Stomach (tissue), 9 donors: ENCODE measurements around the gene C1orf198. TPM values are rescaled to one million over a fixed set of nuclear protein-coding genes. Genes with fewer than 3 reads are reported as not detected.
A peak's percentile ranks its signal among the peaks of the same experiment; 100 is the strongest.

ENCODE experiments used
- DNase-seq, 2 donors: peaks; one replicate each; pipeline versions ENCODE4 v3.0.0 to v3.0.0-alpha.2; 2013 to 2019
- H3K27ac ChIP-seq, 5 donors: fragments of 200-600 bp in 4 of 5; sonication (generic) in 4 of 5; one replicate each; pipeline ENCODE4 v1.5.1; 2013 to 2019; ENCODE audit warnings: mild to moderate bottlenecking in 1 of 5, moderate library complexity in 1 of 5
- H3K27me3 ChIP-seq, 3 donors: fragments of 200-600 bp; sonication (generic); one replicate each; pipeline ENCODE4 v1.5.1; 2017 to 2019; ENCODE audit warnings: mixed run types in 1 of 3
- H3K36me3 ChIP-seq, 4 donors: fragments of 200-600 bp; sonication (generic); 1 replicate in 3 of 4; 2 replicates in 1 of 4; pipeline ENCODE4 v1.5.1; 2016 to 2019
- H3K4me1 ChIP-seq, 4 donors: fragments of 200-600 bp; sonication (generic); one replicate each; pipeline ENCODE4 v1.5.1; 2016 to 2019
- H3K4me3 ChIP-seq, 4 donors: fragments of 200-600 bp; sonication (generic) in 3 of 4; one replicate each; pipeline ENCODE4 v1.5.1; 2016 to 2019; ENCODE audit warnings: mild to moderate bottlenecking in 1 of 4
- H3K9me3 ChIP-seq, 4 donors: fragments of 200-600 bp; sonication (generic); one replicate each; pipeline ENCODE4 v1.5.1; 2016 to 2019
- CTCF ChIP-seq, 7 experiments: fragments of 450-650 bp in 4 of 7; fragments of 200-600 bp in 3 of 7; sonication (generic) in 3 of 7; IDR thresholded peaks; one replicate each; pipeline ENCODE4 v1.5.1; 2016 to 2019; ENCODE audit warnings: antibody characterized with exemption in 7 of 7, control low read depth in 2 of 7, mild to moderate bottlenecking in 1 of 7
- EP300 ChIP-seq: sonication (generic); formaldehyde crosslinking; IDR thresholded peaks from one replicate; pipeline ENCODE4 v1.6.1; 2017; ENCODE audit warnings: antibody characterized with exemption
- POLR2A ChIP-seq, 4 donors: fragments of 450-650 bp; IDR thresholded peaks; one replicate each; pipeline ENCODE4 v1.6.1; 2016; ENCODE audit warnings: antibody characterized with exemption in 4 of 4, control low read depth in 2 of 4, mild to moderate bottlenecking in 1 of 4, moderate library complexity in 1 of 4
- POLR2AphosphoS5 ChIP-seq, 3 donors: sonication (generic); formaldehyde crosslinking; IDR thresholded peaks; one replicate each; pipeline ENCODE4 v1.6.1; 2016; ENCODE audit warnings: antibody characterized with exemption in 3 of 3
- WGBS, 5 donors: extraction: QIAGEN DNeasy Blood & Tissue Kit in 3 of 5; methylation state at CpG; one replicate each; pipeline versions ENCODE4 v1.1.5 to v1.1.7; 2013 to 2018; 5-methylcytosine and 5-hydroxymethylcytosine counted together
- intact Hi-C: fragments of 100-400 bp; cut with DNase I; formaldehyde crosslinking; loops from one replicate; pipeline ENCODE4 v1.15.1; 2023; ENCODE audit warnings: low total_unique reads
- polyA plus RNA-seq, 3 donors: library from polyadenylated mRNA; stranded (reverse); fragments of 200-250 nt; gene quantifications; one replicate each; pipeline ENCODE4 v1.2.3, GENCODE V29; 2013
- total RNA-seq, 5 donors: library from RNA; depleted of rRNA; stranded (reverse); fragments of >200 nt; gene quantifications; one replicate each; pipeline versions ENCODE4 v1.1.0 to v1.2.3, GENCODE V29; 2014 to 2016
- donor health status: healthy with polysubstance abuse.
- donor health status: Bipolar disorder and iron deficiency.
- donor health status: healthy.

The C1orf198 gene
- total and polyA plus RNA-seq, 8 donors: 11.3 to 69.3 (median 32.4) TPM

- Histone ChIP-seq H3K9me3 (no peaks in the 10 kb centered on the region), H3K36me3 (no peaks in the 10 kb centered on the region), H3K27ac (peak overlapping the region; percentile 83 to 89 (median 85)), H3K4me3 (no peak overlapping the region), H3K4me1 (peaks cover 29 to 59% (median 43%) of the 10 kb centered on the region in 4 donors), H3K27me3 (no peaks in the 10 kb centered on the region)
- 52 to 69% (median 58%) methylated on average over 3 of the region's 3 CpGs for WGBS, 5 donors
- TF ChIP-seq POLR2A (IDR thresholded peaks at IDR 0.05) (no peak), POLR2AphosphoS5 (IDR thresholded peaks at IDR 0.05) (no peak), CTCF (IDR thresholded peaks at IDR 0.05) (no peak), EP300 (no peak)
- intact Hi-C loops: no loop called here
- peak in 1 of 2 donors; percentile 18 for DNase-seq
Measured at GRCh38 chr1:230825761-230826160, 42.6 kb downstream of the C1orf198 start.

- no peaks in the 10 kb centered on the region for H3K36me3 ChIP-seq
- H3K27me3 ChIP-seq: no peaks in the 10 kb centered on the region
- WGBS, 5 donors: 26 to 38% (median 32%) methylated on average over 11 of the region's 11 CpGs
- no peaks in the 10 kb centered on the region for H3K9me3 ChIP-seq
- H3K4me3 ChIP-seq: no peak overlapping the region
- intact Hi-C loops: no loop called here
- peaks cover 29 to 59% (median 43%) of the 10 kb centered on the region in 4 donors for H3K4me1 ChIP-seq
- DNase-seq: peak; percentile 44 to 67
- H3K27ac ChIP-seq: peak overlapping the region; percentile 83 to 89 (median 85)
- no peak for TF ChIP-seq EP300
- TF ChIP-seq POLR2A (IDR thresholded peaks at IDR 0.05): no peak
- peak in 1 of 3 donors; percentile 30 for TF ChIP-seq POLR2AphosphoS5 (IDR thresholded peaks at IDR 0.05)
- no peak for TF ChIP-seq CTCF (IDR thresholded peaks at IDR 0.05)
Measured at GRCh38 chr1:230824919-230825721, 43.2 kb downstream of the C1orf198 start.

- TF ChIP-seq CTCF (IDR thresholded peaks at IDR 0.05) (no peak), POLR2AphosphoS5 (IDR thresholded peaks at IDR 0.05) (no peak), EP300 (no peak), POLR2A (IDR thresholded peaks at IDR 0.05) (no peak)
- WGBS, 5 donors: 72 to 80% (median 75%) methylated on average over 4 of the region's 4 CpGs
- Histone ChIP-seq H3K9me3 (no peaks in the 10 kb centered on the region), H3K4me3 (no peak overlapping the region), H3K27me3 (no peaks in the 10 kb centered on the region), H3K27ac (peak overlapping the region; percentile 83 to 89 (median 85)), H3K4me1 (peaks cover 29 to 59% (median 43%) of the 10 kb centered on the region in 4 donors), H3K36me3 (no peaks in the 10 kb centered on the region)
- intact Hi-C loops: no loop called here
- DNase-seq: no peak
Measured at GRCh38 chr1:230824551-230824918, 43.8 kb downstream of the C1orf198 start.

- 29 to 39% (median 35%) methylated on average over 3 of the region's 3 CpGs for WGBS, 5 donors
- Histone ChIP-seq H3K36me3 (no peaks in the 10 kb centered on the region), H3K9me3 (no peaks in the 10 kb centered on the region), H3K4me3 (no peak overlapping the region), H3K27ac (peak overlapping the region; percentile 8 to 89 (median 84)), H3K4me1 (peaks cover 29 to 59% (median 43%) of the 10 kb centered on the region in 4 donors), H3K27me3 (no peaks in the 10 kb centered on the region)
- DNase-seq: peak; percentile 55 to 64
- TF ChIP-seq EP300: no peak
- TF ChIP-seq POLR2A (IDR thresholded peaks at IDR 0.05): no peak
- no peak for TF ChIP-seq CTCF (IDR thresholded peaks at IDR 0.05)
- no peak for TF ChIP-seq POLR2AphosphoS5 (IDR thresholded peaks at IDR 0.05)
- intact Hi-C loops: no loop called here
Measured at GRCh38 chr1:230823931-230824381, 44.4 kb downstream of the C1orf198 start.
